Thyroid gland (tissue), 4 donors: ENCODE results near the gene PRSS38.

Experiments used
- POLR2A ChIP-seq, 2 donors: fragments of 450-650 bp; IDR thresholded peaks; one replicate each; pipeline ENCODE4 v1.6.1; 2017; ENCODE audit warnings: antibody characterized with exemption in 2 of 2, mild to moderate bottlenecking in 2 of 2, moderate library complexity in 1 of 2
- TF ChIP-seq, protein P1 (sequence below), 6 experiments: fragments of 200-600 bp in 3 of 6; fragments of 450-650 bp in 3 of 6; sonication (generic) in 3 of 6; IDR thresholded peaks; one replicate each; pipeline ENCODE4 v1.5.1; 2016 to 2019; ENCODE audit warnings: antibody characterized with exemption in 6 of 6, mild to moderate bottlenecking in 2 of 6, inconsistent platforms in 1 of 6, moderate library complexity in 1 of 6

DNA sequence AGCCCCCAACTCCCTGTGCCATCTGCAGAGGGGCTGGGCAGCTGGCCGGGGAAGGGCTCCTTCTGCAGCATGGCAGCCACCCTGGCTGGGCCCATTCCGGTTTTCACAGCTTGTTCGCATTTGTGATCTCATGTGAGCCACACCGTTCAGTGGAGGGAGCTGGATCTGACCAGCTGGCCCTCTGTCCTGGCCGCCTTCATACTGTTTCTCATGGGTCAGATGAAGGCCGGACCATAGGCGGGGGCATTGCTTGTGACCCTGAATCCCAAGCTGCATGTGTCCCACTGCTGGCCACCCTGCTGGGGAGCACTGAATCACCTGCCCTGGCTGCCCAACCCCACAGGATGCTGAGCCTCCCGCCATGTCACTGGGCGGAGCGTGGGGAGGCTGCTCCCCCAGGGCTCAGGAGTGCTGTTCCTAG is 36.4 kb upstream of the PRSS38 start:
- TF ChIP-seq, protein P1, sequence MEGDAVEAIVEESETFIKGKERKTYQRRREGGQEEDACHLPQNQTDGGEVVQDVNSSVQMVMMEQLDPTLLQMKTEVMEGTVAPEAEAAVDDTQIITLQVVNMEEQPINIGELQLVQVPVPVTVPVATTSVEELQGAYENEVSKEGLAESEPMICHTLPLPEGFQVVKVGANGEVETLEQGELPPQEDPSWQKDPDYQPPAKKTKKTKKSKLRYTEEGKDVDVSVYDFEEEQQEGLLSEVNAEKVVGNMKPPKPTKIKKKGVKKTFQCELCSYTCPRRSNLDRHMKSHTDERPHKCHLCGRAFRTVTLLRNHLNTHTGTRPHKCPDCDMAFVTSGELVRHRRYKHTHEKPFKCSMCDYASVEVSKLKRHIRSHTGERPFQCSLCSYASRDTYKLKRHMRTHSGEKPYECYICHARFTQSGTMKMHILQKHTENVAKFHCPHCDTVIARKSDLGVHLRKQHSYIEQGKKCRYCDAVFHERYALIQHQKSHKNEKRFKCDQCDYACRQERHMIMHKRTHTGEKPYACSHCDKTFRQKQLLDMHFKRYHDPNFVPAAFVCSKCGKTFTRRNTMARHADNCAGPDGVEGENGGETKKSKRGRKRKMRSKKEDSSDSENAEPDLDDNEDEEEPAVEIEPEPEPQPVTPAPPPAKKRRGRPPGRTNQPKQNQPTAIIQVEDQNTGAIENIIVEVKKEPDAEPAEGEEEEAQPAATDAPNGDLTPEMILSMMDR (IDR thresholded peaks at IDR 0.05) = no peak
- TF ChIP-seq POLR2A (IDR thresholded peaks at IDR 0.05) = no peak
